ENCODE measurements around the gene GPR158. TPM values are rescaled to one million over a fixed set of nuclear protein-coding genes. Genes with fewer than 3 reads are reported as not detected.

Gene GPR158
- total RNA-seq, 2 donors from 2014 or later = 0.09 to 0.29 TPM

DNA sequence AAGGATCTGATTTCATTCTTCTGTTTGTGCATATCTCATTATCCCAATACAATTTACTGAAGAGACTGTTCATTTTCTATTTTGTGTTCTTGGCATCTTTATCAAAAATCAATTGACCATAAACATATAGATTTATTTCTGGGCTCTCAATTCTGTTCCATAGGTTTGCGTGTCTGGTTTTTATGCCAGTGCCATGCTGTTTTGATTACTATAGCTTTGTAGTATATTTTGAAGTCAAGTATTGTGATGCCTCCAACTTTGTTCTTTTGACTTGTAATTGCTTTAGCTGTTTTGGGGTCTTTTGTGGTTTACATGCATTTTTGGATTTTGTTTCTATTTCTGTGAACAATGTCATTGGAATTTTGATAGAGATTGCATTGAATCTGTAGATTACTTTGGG is 278.8 kb downstream of the GPR158 start:
- Mint-ChIP-seq H3K27ac (no peak overlapping the region), H3K4me1 (peaks cover 7% of the 10 kb centered on the region), H3K9me3 (peaks cover 4% of the 10 kb centered on the region), H3K4me3 (no peak overlapping the region), H3K27me3 (ENCODE audit: insufficient read depth) (no peaks in the 10 kb centered on the region), H3K36me3 (ENCODE audit: low read depth) (peaks cover 2% of the 10 kb centered on the region)
- TF ChIP-seq, protein P1, sequence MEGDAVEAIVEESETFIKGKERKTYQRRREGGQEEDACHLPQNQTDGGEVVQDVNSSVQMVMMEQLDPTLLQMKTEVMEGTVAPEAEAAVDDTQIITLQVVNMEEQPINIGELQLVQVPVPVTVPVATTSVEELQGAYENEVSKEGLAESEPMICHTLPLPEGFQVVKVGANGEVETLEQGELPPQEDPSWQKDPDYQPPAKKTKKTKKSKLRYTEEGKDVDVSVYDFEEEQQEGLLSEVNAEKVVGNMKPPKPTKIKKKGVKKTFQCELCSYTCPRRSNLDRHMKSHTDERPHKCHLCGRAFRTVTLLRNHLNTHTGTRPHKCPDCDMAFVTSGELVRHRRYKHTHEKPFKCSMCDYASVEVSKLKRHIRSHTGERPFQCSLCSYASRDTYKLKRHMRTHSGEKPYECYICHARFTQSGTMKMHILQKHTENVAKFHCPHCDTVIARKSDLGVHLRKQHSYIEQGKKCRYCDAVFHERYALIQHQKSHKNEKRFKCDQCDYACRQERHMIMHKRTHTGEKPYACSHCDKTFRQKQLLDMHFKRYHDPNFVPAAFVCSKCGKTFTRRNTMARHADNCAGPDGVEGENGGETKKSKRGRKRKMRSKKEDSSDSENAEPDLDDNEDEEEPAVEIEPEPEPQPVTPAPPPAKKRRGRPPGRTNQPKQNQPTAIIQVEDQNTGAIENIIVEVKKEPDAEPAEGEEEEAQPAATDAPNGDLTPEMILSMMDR (conservative IDR thresholded peaks at IDR 0.05) = no peak
- H3K27ac ChIP-seq (ENCODE audit: low read depth, low read length) = no peak overlapping the region
- H3K36me3 ChIP-seq (ENCODE audit: control insufficient read depth, insufficient read depth, low read length) = no peaks in the 10 kb centered on the region
- H3K4me3 ChIP-seq (ENCODE audit: low read length) = no peak overlapping the region
- WGBS, 2 experiments (ENCODE audit: insufficient coverage in 1 of 2, insufficient read length in 1 of 2) = 93% methylated on average over 1 of the region's 1 CpG; no CpG with 5 or more reads in 1 of the 2 experiments
- H3K9me3 ChIP-seq (ENCODE audit: control insufficient read depth, low read length) = peaks cover 7% of the 10 kb centered on the region
- H3K27me3 ChIP-seq (ENCODE audit: control insufficient read depth, insufficient read depth, low read length, poor library complexity, severe bottlenecking) = no peaks in the 10 kb centered on the region
- H3K4me1 ChIP-seq (ENCODE audit: control insufficient read depth, insufficient read depth, low read length) = no peaks in the 10 kb centered on the region
- no peak for DNase-seq
- no peak overlapping the region for H3K9ac ChIP-seq (ENCODE audit: extremely low read depth, low read length, poor library complexity, severe bottlenecking)

DNA sequence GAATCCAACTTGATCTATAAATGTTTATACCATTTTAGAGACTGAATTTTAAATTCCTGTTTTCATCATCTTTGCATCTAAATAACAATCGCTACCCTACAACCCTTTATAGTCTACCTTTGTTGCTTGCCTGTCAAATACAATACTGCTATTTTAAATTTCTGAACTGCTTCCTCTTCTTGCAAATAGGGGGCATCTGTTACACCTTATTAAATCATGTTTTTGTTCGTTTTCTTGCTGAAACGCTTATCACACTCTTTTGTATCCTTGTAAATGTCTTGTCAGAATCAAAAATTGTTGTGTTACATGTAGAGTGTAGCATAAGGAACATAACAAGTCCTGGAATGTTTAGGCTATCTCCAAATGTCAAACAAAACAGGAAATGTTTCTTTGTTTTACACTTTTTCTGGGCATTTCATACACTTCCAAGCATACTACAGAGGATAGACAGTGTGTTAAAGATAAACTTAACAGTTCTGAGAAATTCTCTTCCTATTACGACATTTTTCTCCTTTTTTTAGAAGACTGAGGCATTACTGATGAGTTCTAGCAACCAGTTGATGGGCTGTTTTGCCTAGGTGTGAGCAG is 281.3 kb downstream of the GPR158 start:
- Histone ChIP-seq H3K9me3 (ENCODE audit: control insufficient read depth, low read length) (peaks cover 6% of the 10 kb centered on the region), H3K4me3 (ENCODE audit: low read length) (no peak overlapping the region), H3K4me1 (ENCODE audit: control insufficient read depth, insufficient read depth, low read length) (no peaks in the 10 kb centered on the region), H3K27ac (ENCODE audit: low read depth, low read length) (no peak overlapping the region), H3K9ac (ENCODE audit: extremely low read depth, low read length, poor library complexity, severe bottlenecking) (no peak overlapping the region), H3K27me3 (ENCODE audit: control insufficient read depth, insufficient read depth, low read length, poor library complexity, severe bottlenecking) (no peaks in the 10 kb centered on the region), H3K36me3 (ENCODE audit: control insufficient read depth, insufficient read depth, low read length) (no peaks in the 10 kb centered on the region)
- Mint-ChIP-seq H3K27me3 (ENCODE audit: insufficient read depth) (no peaks in the 10 kb centered on the region), H3K27ac (peak overlapping the region; percentile 68), H3K9me3 (peaks cover 4% of the 10 kb centered on the region), H3K36me3 (ENCODE audit: low read depth) (peaks cover 2% of the 10 kb centered on the region), H3K4me1 (peaks cover 7% of the 10 kb centered on the region), H3K4me3 (no peak overlapping the region)
- TF ChIP-seq, protein P1 (conservative IDR thresholded peaks at IDR 0.05) = peak; percentile 35
- 17 to 66% methylated on average over 1 to 4 of the region's 4 CpGs for WGBS, 2 experiments (ENCODE audit: insufficient coverage in 1 of 2, insufficient read length in 1 of 2)
- DNase-seq = no peak

- Histone ChIP-seq H3K9me3 (ENCODE audit: control insufficient read depth, low read length) (peaks cover 6% of the 10 kb centered on the region), H3K4me3 (ENCODE audit: low read length) (no peak overlapping the region), H3K27ac (ENCODE audit: low read depth, low read length) (no peak overlapping the region), H3K27me3 (ENCODE audit: control insufficient read depth, insufficient read depth, low read length, poor library complexity, severe bottlenecking) (no peaks in the 10 kb centered on the region), H3K9ac (ENCODE audit: extremely low read depth, low read length, poor library complexity, severe bottlenecking) (no peak overlapping the region), H3K36me3 (ENCODE audit: control insufficient read depth, insufficient read depth, low read length) (no peaks in the 10 kb centered on the region), H3K4me1 (ENCODE audit: control insufficient read depth, insufficient read depth, low read length) (no peaks in the 10 kb centered on the region)
- DNase-seq = no peak
- WGBS, 2 experiments (ENCODE audit: insufficient coverage in 1 of 2, insufficient read length in 1 of 2) = 85 to 97% methylated on average over 2 of the region's 2 CpGs
- no peak overlapping the region for H3K27ac Mint-ChIP-seq
- H3K9me3 Mint-ChIP-seq = peaks cover 4% of the 10 kb centered on the region
- no peaks in the 10 kb centered on the region for H3K27me3 Mint-ChIP-seq (ENCODE audit: insufficient read depth)
- TF ChIP-seq, protein P1 (conservative IDR thresholded peaks at IDR 0.05) = no peak
- H3K4me1 Mint-ChIP-seq = peaks cover 2% of the 10 kb centered on the region
- peaks cover 2% of the 10 kb centered on the region for H3K36me3 Mint-ChIP-seq (ENCODE audit: low read depth)
- no peak overlapping the region for H3K4me3 Mint-ChIP-seq
Measured at GRCh38 chr10:25457552-25457951, 282.8 kb downstream of the GPR158 start.
